ENCODE results near the gene MIPEP.
"Not testable (repeated sequence)": the region's sequence is repeated elsewhere in the genome, so short reads cannot be mapped to it uniquely, and the experiment has no call there.

Gene MIPEP
- total RNA-seq: 5.9 to 10.3 (median 8.6) reads per million in 4 donors

GRCh38 chr13:23888658-23889614, at the start of gene MIPEP:
MIPEP (minus strand) TSS chr13:23889400; CDS start chr13:23889320, 80 bp downstream.
- peak; percentile 66 to 93 (median 73) for DNase-seq

DNA sequence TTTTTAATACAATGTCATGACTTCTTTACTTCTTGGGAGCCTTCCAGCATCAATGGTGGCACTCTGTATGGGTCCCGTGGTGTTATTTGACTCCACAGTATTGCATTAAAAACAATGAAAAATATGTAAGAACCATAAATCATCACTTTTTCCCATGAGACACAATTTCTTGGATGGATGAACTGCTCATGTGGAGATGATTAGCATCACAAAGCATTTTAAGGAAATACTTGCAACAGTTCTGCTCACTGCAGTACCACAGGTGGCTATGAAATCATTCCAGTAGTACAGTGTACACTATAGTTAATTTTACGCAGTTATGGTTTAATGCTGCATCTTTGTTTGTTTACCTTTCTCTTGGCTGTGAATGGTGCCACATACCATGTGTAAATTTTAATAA, 45.3 kb upstream of the MIPEP start:
- DNase-seq: no peak

DNA sequence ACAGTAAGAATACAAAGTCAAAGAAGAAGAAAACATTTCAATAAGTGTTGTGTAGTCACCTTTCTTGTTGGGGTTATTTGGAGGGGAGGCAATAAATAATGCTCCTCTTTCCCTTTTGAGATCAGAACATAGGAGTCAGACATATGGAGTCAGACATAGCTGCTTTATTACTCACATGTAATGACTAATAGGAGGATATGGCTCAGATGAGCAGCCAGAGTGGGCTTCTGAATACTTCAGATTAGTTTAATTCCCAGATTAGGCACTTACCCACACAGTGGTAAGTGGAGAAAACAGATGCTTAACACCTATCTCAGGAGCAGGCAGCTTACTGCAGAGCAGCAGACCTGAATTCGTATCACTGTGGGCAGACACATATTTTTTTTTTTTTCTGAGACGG, 39.8 kb upstream of the MIPEP start:
- no peak for DNase-seq

GRCh38 chr13:23923031-23923430, 33.8 kb upstream of the MIPEP start:
- no peak for DNase-seq

- no peak for DNase-seq
Observed at GRCh38 chr13:23922005-23922932, 33.1 kb upstream of the MIPEP start.

DNA sequence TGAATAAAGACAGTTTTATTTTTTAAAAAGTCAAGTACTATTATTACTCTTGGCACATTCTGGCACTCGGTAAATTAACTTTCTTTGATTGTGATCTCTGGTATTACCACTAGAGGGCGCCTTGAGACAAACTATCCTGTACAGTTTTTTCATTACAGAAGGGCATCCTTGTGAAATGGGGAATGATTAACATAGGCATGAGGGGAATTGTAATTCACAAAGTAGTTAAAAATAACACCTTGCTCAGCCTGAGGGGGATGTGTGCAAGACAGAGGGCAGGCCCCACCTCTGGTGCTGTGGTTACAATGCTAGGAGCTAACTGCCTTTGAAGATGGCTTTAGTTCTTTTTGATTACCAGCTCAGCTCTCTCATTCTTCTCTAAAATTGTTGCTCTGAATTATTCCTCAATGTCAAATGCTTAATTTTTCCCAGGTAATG, 32.3 kb upstream of the MIPEP start:
- DNase-seq: peak in 1 of 5 donors; percentile 46

DNA sequence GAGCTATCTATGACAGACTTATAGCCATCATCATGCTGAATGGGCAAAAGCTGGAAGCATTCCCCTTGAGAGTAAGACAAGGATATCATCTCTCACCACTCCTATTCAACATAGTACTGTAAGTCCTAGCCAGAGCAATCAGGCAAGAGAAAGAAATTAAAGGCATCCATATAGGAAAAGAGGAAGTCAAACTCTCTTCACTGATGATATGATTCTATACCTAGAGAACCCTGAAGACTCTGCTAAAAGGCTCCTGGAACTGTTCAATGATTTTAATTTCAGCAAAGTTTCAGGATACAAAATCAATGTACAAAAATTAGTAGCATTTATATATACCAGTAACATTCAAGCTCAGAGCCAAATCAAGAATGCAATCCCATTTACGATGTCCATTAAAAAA, 29.8 kb upstream of the MIPEP start:
- no peak for DNase-seq

GRCh38 chr13:23918208-23918607, 29.0 kb upstream of the MIPEP start:
- DNase-seq: no peak

- DNase-seq: no peak
Observed at GRCh38 chr13:23915308-23915707, 26.1 kb upstream of the MIPEP start.

GRCh38 chr13:23912469-23912868, 23.3 kb upstream of the MIPEP start:
- no peak for DNase-seq

DNA sequence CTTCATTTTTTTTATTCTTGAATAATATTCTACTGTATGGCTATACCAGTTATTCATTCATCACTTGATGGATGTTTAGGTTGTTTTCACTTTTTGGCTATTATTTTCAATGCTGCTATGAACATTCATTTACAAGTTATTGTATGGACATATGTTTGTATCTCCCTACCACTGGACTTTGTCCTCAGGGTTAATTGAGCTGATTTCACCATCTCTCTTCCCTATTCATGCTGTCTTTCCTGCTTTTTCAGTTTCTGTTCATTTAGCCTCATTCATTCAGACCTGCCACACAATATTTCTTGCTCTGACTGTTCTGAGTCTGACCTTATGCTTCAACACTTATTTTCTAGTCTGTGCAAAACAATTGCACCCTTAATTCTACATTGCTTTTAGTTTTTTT, 20.4 kb upstream of the MIPEP start:
- DNase-seq: no peak

DNA sequence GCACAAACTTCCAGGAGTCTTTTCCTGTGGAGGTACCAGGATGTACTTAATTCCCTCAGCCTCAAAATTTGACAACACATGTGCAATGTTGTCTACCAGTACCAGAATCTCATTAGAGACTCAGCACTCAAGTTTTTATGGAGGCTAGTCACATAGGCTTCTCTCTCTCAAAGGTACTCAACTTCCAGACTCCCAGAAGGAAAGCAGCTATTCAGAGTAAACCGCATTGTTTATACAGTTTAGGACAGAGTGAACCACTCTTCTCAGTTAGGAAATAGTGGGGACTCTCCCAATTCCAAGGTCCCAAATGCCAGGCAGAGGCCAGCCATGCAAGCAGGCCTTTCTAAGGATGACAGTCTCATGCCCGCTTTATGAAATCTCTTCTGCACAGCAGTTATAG, 16.6 kb upstream of the MIPEP start:
- DNase-seq: no peak

GRCh38 chr13:23903906-23904280, 14.7 kb upstream of the MIPEP start:
- no peak for DNase-seq

GRCh38 chr13:23902975-23903905, 14.0 kb upstream of the MIPEP start:
- DNase-seq: peak in 1 of 5 donors; percentile 12

DNA sequence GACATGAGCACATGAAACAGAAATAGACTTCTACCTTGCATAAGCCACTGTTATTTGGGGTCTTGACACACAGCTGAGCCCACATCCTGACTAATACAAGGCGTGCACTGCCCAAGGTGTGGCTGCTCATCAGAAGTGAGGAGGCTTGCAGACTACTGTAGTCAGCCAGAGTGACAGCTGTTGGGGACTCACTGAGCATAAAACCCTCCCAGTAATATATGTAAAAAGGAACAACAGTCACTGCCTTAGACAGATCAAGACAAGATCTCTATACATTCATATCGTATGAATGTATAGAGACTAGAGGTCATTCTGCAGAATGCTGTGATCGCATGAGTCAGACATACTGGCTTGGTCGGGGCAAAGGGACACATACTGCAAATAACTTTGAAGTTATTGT, 12.2 kb upstream of the MIPEP start:
- DNase-seq: no peak

- peak in 2 of 5 donors; percentile 10 to 24 for DNase-seq
Observed at GRCh38 chr13:23899555-23899954, 10.4 kb upstream of the MIPEP start.

DNA sequence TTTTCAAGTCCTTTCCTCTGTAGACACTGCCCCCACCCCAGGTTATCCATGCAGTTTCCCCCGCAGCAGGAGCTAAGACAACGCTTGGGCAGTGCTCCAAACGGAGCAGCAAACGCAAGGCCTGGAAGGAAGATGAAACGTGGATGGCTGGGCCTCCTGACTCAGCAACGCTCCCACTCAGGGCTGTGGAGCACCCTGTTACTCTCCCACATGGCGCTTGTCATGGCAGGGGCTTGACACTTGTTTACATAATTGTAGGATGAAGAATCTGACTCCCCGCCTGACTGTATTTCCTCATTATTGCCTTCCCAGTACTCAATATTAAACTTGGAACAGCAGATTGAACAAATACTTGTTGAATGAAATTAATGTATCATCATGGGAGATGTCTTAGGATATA, 8.9 kb upstream of the MIPEP start:
- no peak for DNase-seq

GRCh38 chr13:23897452-23897919, 8.3 kb upstream of the MIPEP start, which contains the start of gene C1QTNF9B:
C1QTNF9B (minus strand) TSS chr13:23897502.
- DNase-seq: not testable (repeated sequence)

GRCh38 chr13:23894746-23895145, 5.5 kb upstream of the MIPEP start:
- DNase-seq: not testable (repeated sequence)

GRCh38 chr13:23893791-23894190, 4.6 kb upstream of the MIPEP start:
- DNase-seq: not testable (repeated sequence)

Measured in T-helper 1 cell (primary cell).